Endothelial cell of umbilical vein (primary cell): ENCODE measurements around the gene PRDM11. TPM values are rescaled to one million over a fixed set of nuclear protein-coding genes. Genes with fewer than 3 reads are reported as not detected.
A peak's percentile ranks its signal among the peaks of the same experiment; 100 is the strongest.

Experiments
- BruUV-seq: library from RNA; stranded (reverse); fragments of 400-500 nt; replicated peaks from 2 replicates; lab custom pipeline; 2021; lab: Mats Ljungman, UMichigan
- CTCF ChIA-PET: fragments of 300-600, 350-600 bp; sonication (Branson Sonifier 250); formaldehyde crosslinking; loops from one replicate; lab custom pipeline; 2021; ENCODE audit warnings: antibody characterized with exemption, inconsistent platforms; lab: Charles Lee
- POLR2A ChIA-PET: fragments of 300-600, 350-600 bp; sonication (Branson Sonifier 250); formaldehyde crosslinking; loops from one replicate; lab custom pipeline; 2021; ENCODE audit warnings: antibody characterized with exemption, inconsistent platforms; lab: Charles Lee
- DNase-seq: peaks from one replicate; pipeline ENCODE4 v3.0.0-alpha.2; 2011; ENCODE audit warnings: low read depth, low spot score
- FAIRE-seq: peaks from 2 replicates; lab custom pipeline; 2011; peaks lifted over from hg19 to GRCh38; lab: Jason Lieb, UNC
- H2AFZ ChIP-seq: 2 replicates; pipeline ENCODE4 v1.6.0; 2012; ENCODE audit warnings: low read depth, low read length, control low read depth, inconsistent platforms
- H3K27ac ChIP-seq: 2 replicates; pipeline ENCODE4 v1.5.1; 2011; ENCODE audit warnings: low read depth, mild to moderate bottlenecking, control low read depth, low read length, moderate library complexity; ENCODE audit not compliant: insufficient read depth
- H3K27me3 ChIP-seq, 2 experiments: 2 replicates each; pipeline versions ENCODE4 v1.6.0 to v1.6.1; 2011; ENCODE audit warnings: low read length in 2 of 2, mixed read lengths in 1 of 2; ENCODE audit not compliant: control insufficient read depth in 2 of 2, insufficient read depth in 2 of 2
- H3K36me3 ChIP-seq, 2 experiments: 2 replicates in 1 of 2; 3 replicates in 1 of 2; pipeline ENCODE4 v1.5.1; 2011; ENCODE audit warnings: low read length in 2 of 2, mild to moderate bottlenecking in 1 of 2, moderate library complexity in 1 of 2; ENCODE audit not compliant: control insufficient read depth in 2 of 2, insufficient read depth in 2 of 2; ENCODE audit errors: extremely low read depth in 1 of 2
- H3K4me1 ChIP-seq: 3 replicates; pipeline ENCODE4 v1.5.1; 2011; ENCODE audit warnings: mild to moderate bottlenecking, low read length; ENCODE audit not compliant: control insufficient read depth, insufficient read depth; ENCODE audit errors: extremely low read depth
- H3K4me2 ChIP-seq: 2 replicates; pipeline ENCODE4 v1.6.1; 2011; ENCODE audit warnings: low read length, control low read depth, mixed read lengths; ENCODE audit not compliant: insufficient read depth
- H3K4me3 ChIP-seq, 3 experiments: fragments of 200-600 bp in 1 of 3; sonication (generic), shearing (Covaris generic) in 1 of 3; replicated peaks in 1 of 3; 2 replicates each; pipeline ENCODE4 v1.5.1; 2011 to 2016; ENCODE audit warnings: control low read depth in 3 of 3, low read length in 3 of 3, mild to moderate bottlenecking in 2 of 3, inconsistent platforms in 1 of 3, low read depth in 1 of 3, moderate library complexity in 1 of 3; ENCODE audit not compliant: insufficient read depth in 1 of 3
- H3K79me2 ChIP-seq: 2 replicates; pipeline ENCODE4 v1.6.0; 2012; ENCODE audit warnings: low read length, inconsistent platforms; ENCODE audit not compliant: control insufficient read depth, insufficient read depth
- H3K9ac ChIP-seq: replicated peaks from 2 replicates; pipeline ENCODE3; 2011; ENCODE audit warnings: low read length, control low read depth; ENCODE audit not compliant: insufficient read depth; ENCODE audit errors: extremely low read depth
- H3K9me1 ChIP-seq: replicated peaks from 3 replicates; pipeline ENCODE4 v1.6.0; 2011; ENCODE audit warnings: mild to moderate bottlenecking, low read length; ENCODE audit not compliant: control insufficient read depth, insufficient read depth; ENCODE audit errors: extremely low read depth
- H3K9me3 ChIP-seq: replicated peaks from 2 replicates; pipeline ENCODE4 v1.5.1; 2012; ENCODE audit warnings: low read length, inconsistent platforms; ENCODE audit not compliant: control insufficient read depth, insufficient read depth
- H4K20me1 ChIP-seq: replicated peaks from 2 replicates; pipeline ENCODE3; 2011; ENCODE audit warnings: mild to moderate bottlenecking, low read length; ENCODE audit not compliant: control insufficient read depth, insufficient read depth; ENCODE audit errors: extremely low read depth
- CTCF ChIP-seq, 2 donors: IDR thresholded peaks; 1 replicate in 1 of 2; 2 replicates in 1 of 2; pipeline ENCODE4 v1.5.1; 2011; ENCODE audit warnings: low read length in 2 of 2, mild to moderate bottlenecking in 2 of 2, moderate library complexity in 2 of 2, control low read depth in 1 of 2, inconsistent platforms in 1 of 2, low read depth in 1 of 2; ENCODE audit not compliant: insufficient read depth in 1 of 2; ENCODE audit errors: extremely low read depth in 1 of 2
- EZH2 ChIP-seq: IDR thresholded peaks from 2 replicates; pipeline ENCODE4 v1.6.1; 2012; ENCODE audit warnings: borderline replicate concordance, low read depth, mild to moderate bottlenecking, moderate library complexity, low read length, inconsistent platforms; ENCODE audit not compliant: severe bottlenecking
- FOS ChIP-seq: IDR thresholded peaks from 2 replicates; pipeline ENCODE4 v1.6.1; 2011; ENCODE audit warnings: mild to moderate bottlenecking, low read length, moderate library complexity, borderline replicate concordance; ENCODE audit not compliant: insufficient read depth
- GATA2 ChIP-seq: IDR thresholded peaks from 2 replicates; pipeline ENCODE4 v1.7.0; 2011; ENCODE audit warnings: low read depth, mild to moderate bottlenecking, moderate library complexity, mixed read lengths, low read length; ENCODE audit not compliant: insufficient read length, insufficient read depth
- JUN ChIP-seq: IDR thresholded peaks from 2 replicates; pipeline ENCODE4 v1.6.1; 2011; ENCODE audit warnings: borderline replicate concordance, low read depth; ENCODE audit not compliant: insufficient read length, insufficient read depth
- MAX ChIP-seq: IDR thresholded peaks from 2 replicates; pipeline ENCODE4 v1.6.1; 2011; ENCODE audit not compliant: insufficient read depth, insufficient read length
- MYC ChIP-seq: IDR thresholded peaks from one replicate; pipeline ENCODE4 v1.6.1; 2011; ENCODE audit warnings: mild to moderate bottlenecking, low read depth, low read length
- POLR2A ChIP-seq: IDR thresholded peaks from 2 replicates; pipeline ENCODE4 v1.6.1; 2012; ENCODE audit warnings: low read depth, mild to moderate bottlenecking, control low read depth, low read length
- POLR2AphosphoS5 ChIP-seq: IDR thresholded peaks from 2 replicates; pipeline ENCODE4 v1.6.1; 2012; ENCODE audit warnings: low read depth, mild to moderate bottlenecking, control low read depth, low read length, moderate library complexity; ENCODE audit not compliant: insufficient read depth
- dilution Hi-C: fragments of 300-500 bp; cut with MboI; formaldehyde crosslinking; loops from one replicate; pipeline ENCODE4 v1.15.0; 2019; ENCODE audit warnings: low sequenced_read_pairs; ENCODE audit not compliant: extremely low pct_ligation_motif_present
- intact Hi-C: fragments of 100-400 bp; cut with micrococcal nuclease; formaldehyde crosslinking; loops from one replicate; pipeline ENCODE4 v1.10.0; 2022
- polyA plus RNA-seq, 4 experiments: library from polyadenylated mRNA; depleted of rRNA in 3 of 4; stranded (reverse) in 3 of 4; unstranded in 1 of 4; fragments of >200 nt; gene quantifications; 2 replicates each; pipeline versions ENCODE4 v1.2.1 to v1.2.3, GENCODE V29; 2011 to 2012; ENCODE audit warnings: missing spikeins in 1 of 4
- total RNA-seq: library from RNA; stranded (reverse); gene quantifications from 2 replicates; pipeline ENCODE4 v1.2.3, GENCODE V29; 2021

Gene PRDM11
- total and polyA plus RNA-seq, 2 donors (not counting 3 experiments of a cell fraction or from before 2014, with no cell fraction given): 6.9 to 14.1 TPM

- no peak for TF ChIP-seq MYC
- Histone ChIP-seq H2AFZ (peak overlapping the region; percentile 79), H3K4me2 (peak overlapping the region; percentile 3)
Observed at GRCh38 chr11:45209000-45209879, 62.8 kb downstream of the PRDM11 start.

GRCh38 chr11:45209891-45210699 lies 63.7 kb downstream of the PRDM11 start:
- DNase-seq (peak; percentile 76), FAIRE-seq (peak; percentile 72)
- H3K4me3 ChIP-seq: no peak overlapping the region
- H3K9me1 ChIP-seq: no peaks in the 10 kb centered on the region
- CTCF ChIA-PET: interaction anchor here (0.7 to 1.4 kb wide), 7 partner anchors 18 to 99 kb away, joined by 3 to 6 read pairs (median 3); no protein-coding TSS in a partner anchor
- H3K9ac ChIP-seq: peak overlapping the region; percentile 48
- peak overlapping the region; percentile 3 for H3K4me2 ChIP-seq
- POLR2A ChIA-PET: no interaction called here
- no peaks in the 10 kb centered on the region for H3K79me2 ChIP-seq
- no peaks in the 10 kb centered on the region for H3K27me3 ChIP-seq
- intact Hi-C loops: loop anchor here (1.0 to 2.0 kb wide), 2 partner anchors 19 to 29 kb away; no protein-coding TSS in a partner anchor
- H3K27ac ChIP-seq: peak overlapping the region; percentile 17
- dilution Hi-C loops: no loop called here
- no peaks in the 10 kb centered on the region for H3K9me3 ChIP-seq
- H3K4me1 ChIP-seq: peaks cover 14% of the 10 kb centered on the region
- no TSS peak for BruUV-seq
- H3K36me3 ChIP-seq: peaks cover 0 to 8% of the 10 kb centered on the region in 2 experiments
- TF ChIP-seq POLR2A (peak; percentile 24), GATA2 (no peak), JUN (no peak), MAX (no peak), MYC (no peak), FOS (no peak), EZH2 (no peak), POLR2AphosphoS5 (no peak), CTCF (IDR thresholded peaks at IDR 0.05; ENCODE audit: extremely low read depth in 1 of 2, insufficient read depth in 1 of 2, low read depth in 1 of 2, low read length in 2 of 2) (peak in 1 of 2 donors; percentile 8)
- no peaks in the 10 kb centered on the region for H4K20me1 ChIP-seq
- peak overlapping the region; percentile 79 for H2AFZ ChIP-seq

More at GRCh38 chr11:45209000-45209879, 62.8 kb downstream of the PRDM11 start:
- FAIRE-seq: no peak
- Histone ChIP-seq H3K9me1 (no peaks in the 10 kb centered on the region), H3K9me3 (no peaks in the 10 kb centered on the region), H3K4me3 (no peak overlapping the region), H4K20me1 (no peaks in the 10 kb centered on the region), H3K27me3 (no peaks in the 10 kb centered on the region), H3K27ac (no peak overlapping the region), H3K4me1 (peaks cover 14% of the 10 kb centered on the region), H3K9ac (no peak overlapping the region), H3K79me2 (no peaks in the 10 kb centered on the region), H3K36me3 (peaks cover 0 to 8% of the 10 kb centered on the region in 2 experiments)
- no peak for DNase-seq
- CTCF ChIA-PET: interaction anchor here (1.0 to 1.4 kb wide), 4 partner anchors 22 to 26 kb away, joined by 3 to 6 read pairs (median 4); no protein-coding TSS in a partner anchor
- intact Hi-C loops (loop anchor here (2.0 kb wide), 1 partner anchor 18 kb away; no protein-coding TSS in a partner anchor), dilution Hi-C loops (no loop called here)
- POLR2A ChIA-PET: no interaction called here
- BruUV-seq: no TSS peak
